ENCODE data around the gene TRIM40.
"Not testable (repeated sequence)": the region's sequence is repeated elsewhere in the genome, so short reads cannot be mapped to it uniquely, and the experiment has no call there.

The TRIM40 gene

GRCh38 chr6:30127238-30128093 lies 8.5 kb upstream of the TRIM40 start:
- H3K4me3 ChIP-seq, result no peak overlapping the region

GRCh38 chr6:30129265-30130178 lies 6.4 kb upstream of the TRIM40 start:
- no peak for DNase-seq (ENCODE audit: low read depth, low spot score)
- no peak for TF ChIP-seq EZH2 (IDR thresholded peaks at IDR 0.05)
- TF ChIP-seq FOXP2 (optimal IDR thresholded peaks at IDR 0.05; ENCODE audit: control extremely low read depth, extremely low read length, insufficient read depth), result no peak
- TF ChIP-seq POLR2AphosphoS5 (IDR thresholded peaks at IDR 0.05; ENCODE audit: borderline replicate concordance, low read depth, low read length), result no peak
- no peaks in the 10 kb centered on the region for H3K9me3 ChIP-seq (ENCODE audit: low read depth, low read length)
- no peaks in the 10 kb centered on the region for H3K36me3 ChIP-seq (ENCODE audit: insufficient read depth, low read length)
- no peak overlapping the region for H3K4me3 ChIP-seq
- no peak overlapping the region for H3K27ac ChIP-seq
- no peak overlapping the region for H3K9ac ChIP-seq (ENCODE audit: insufficient read length)

More at GRCh38 chr6:30127238-30128093, 8.5 kb upstream of the TRIM40 start:
- Histone ChIP-seq H3K36me3 (ENCODE audit: insufficient read depth, low read length) (no peaks in the 10 kb centered on the region), H3K9me3 (ENCODE audit: low read depth, low read length) (no peaks in the 10 kb centered on the region), H3K9ac (ENCODE audit: insufficient read length) (no peak overlapping the region), H3K27ac (no peak overlapping the region)
- TF ChIP-seq POLR2AphosphoS5 (IDR thresholded peaks at IDR 0.05; ENCODE audit: borderline replicate concordance, low read depth, low read length), result no peak
- no peak for TF ChIP-seq EZH2 (IDR thresholded peaks at IDR 0.05)
- no peak for TF ChIP-seq FOXP2 (optimal IDR thresholded peaks at IDR 0.05; ENCODE audit: control extremely low read depth, extremely low read length, insufficient read depth)
- DNase-seq (ENCODE audit: low read depth, low spot score), result no peak

GRCh38 chr6:30130179-30130679 lies 5.7 kb upstream of the TRIM40 start:
- DNase-seq (ENCODE audit: low read depth, low spot score), result no peak
- H3K9me3 ChIP-seq (ENCODE audit: low read depth, low read length), result no peaks in the 10 kb centered on the region
- H3K27ac ChIP-seq, result no peak overlapping the region
- TF ChIP-seq FOXP2 (optimal IDR thresholded peaks at IDR 0.05; ENCODE audit: control extremely low read depth, extremely low read length, insufficient read depth) (no peak), EZH2 (IDR thresholded peaks at IDR 0.05) (no peak), POLR2AphosphoS5 (IDR thresholded peaks at IDR 0.05; ENCODE audit: borderline replicate concordance, low read depth, low read length) (no peak)
- H3K36me3 ChIP-seq (ENCODE audit: insufficient read depth, low read length), result no peaks in the 10 kb centered on the region
- H3K4me3 ChIP-seq, result no peak overlapping the region
- no peak overlapping the region for H3K9ac ChIP-seq (ENCODE audit: insufficient read length)

GRCh38 chr6:30130887-30131862 lies 4.8 kb upstream of the TRIM40 start:
- Histone ChIP-seq H3K9ac (ENCODE audit: insufficient read length) (no peak overlapping the region), H3K36me3 (ENCODE audit: insufficient read depth, low read length) (no peaks in the 10 kb centered on the region), H3K4me3 (peak overlapping the region; percentile 57), H3K27ac (no peak overlapping the region), H3K9me3 (ENCODE audit: low read depth, low read length) (no peaks in the 10 kb centered on the region)
- peak; percentile 47 for DNase-seq (ENCODE audit: low read depth, low spot score)
- TF ChIP-seq FOXP2 (optimal IDR thresholded peaks at IDR 0.05; ENCODE audit: control extremely low read depth, extremely low read length, insufficient read depth), result no peak
- no peak for TF ChIP-seq POLR2AphosphoS5 (IDR thresholded peaks at IDR 0.05; ENCODE audit: borderline replicate concordance, low read depth, low read length)
- TF ChIP-seq EZH2 (IDR thresholded peaks at IDR 0.05), result no peak

- no peak overlapping the region for H3K27ac ChIP-seq
- no peaks in the 10 kb centered on the region for H3K9me3 ChIP-seq (ENCODE audit: low read depth, low read length)
- no peak for DNase-seq (ENCODE audit: low read depth, low spot score)
- peak overlapping the region; percentile 43 for H3K9ac ChIP-seq (ENCODE audit: insufficient read length)
- no peak overlapping the region for H3K4me3 ChIP-seq
- no peak for TF ChIP-seq EZH2 (IDR thresholded peaks at IDR 0.05)
- H3K36me3 ChIP-seq (ENCODE audit: insufficient read depth, low read length), result no peaks in the 10 kb centered on the region
These were observed 3.9 kb upstream of the TRIM40 start for GRCh38 chr6:30131947-30132497.

- H3K4me3 ChIP-seq, result no peak overlapping the region
- TF ChIP-seq FOXP2 (optimal IDR thresholded peaks at IDR 0.05; ENCODE audit: control extremely low read depth, extremely low read length, insufficient read depth) (no peak), EZH2 (IDR thresholded peaks at IDR 0.05) (no peak), POLR2AphosphoS5 (IDR thresholded peaks at IDR 0.05; ENCODE audit: borderline replicate concordance, low read depth, low read length) (no peak)
- no peak overlapping the region for H3K9ac ChIP-seq (ENCODE audit: insufficient read length)
- DNase-seq (ENCODE audit: low read depth, low spot score), result no peak
- H3K36me3 ChIP-seq (ENCODE audit: insufficient read depth, low read length), result no peaks in the 10 kb centered on the region
- no peaks in the 10 kb centered on the region for H3K9me3 ChIP-seq (ENCODE audit: low read depth, low read length)
- no peak overlapping the region for H3K27ac ChIP-seq
These were observed 793 bp upstream of the TRIM40 start for GRCh38 chr6:30135147-30135546.

GRCh38 chr6:30136570-30137286 lies 788 bp downstream of the TRIM40 start:
- no peaks in the 10 kb centered on the region for H3K36me3 ChIP-seq (ENCODE audit: insufficient read depth, low read length)
- DNase-seq (ENCODE audit: low read depth, low spot score), result no peak
- H3K4me3 ChIP-seq, result no peak overlapping the region
- TF ChIP-seq EZH2 (IDR thresholded peaks at IDR 0.05) (no peak), FOXP2 (optimal IDR thresholded peaks at IDR 0.05; ENCODE audit: control extremely low read depth, extremely low read length, insufficient read depth) (no peak), POLR2AphosphoS5 (IDR thresholded peaks at IDR 0.05; ENCODE audit: borderline replicate concordance, low read depth, low read length) (no peak)
- H3K27ac ChIP-seq, result no peak overlapping the region
- no peaks in the 10 kb centered on the region for H3K9me3 ChIP-seq (ENCODE audit: low read depth, low read length)
- no peak overlapping the region for H3K9ac ChIP-seq (ENCODE audit: insufficient read length)

GRCh38 chr6:30140240-30140639 lies 4.3 kb downstream of the TRIM40 start:
- not testable (repeated sequence) for DNase-seq (ENCODE audit: low read depth, low spot score); H3K36me3 ChIP-seq (ENCODE audit: insufficient read depth, low read length); H3K27ac ChIP-seq; H3K4me3 ChIP-seq; H3K9me3 ChIP-seq (ENCODE audit: low read depth, low read length); H3K9ac ChIP-seq (ENCODE audit: insufficient read length)

All from SK-N-MC (cell line).